Astrocyte (in vitro differentiated cells and primary cell): ENCODE data around the gene ZNF740. TPM values are rescaled to one million over a fixed set of nuclear protein-coding genes. Genes with fewer than 3 reads are reported as not detected.

Experiments
- DNase-seq: peaks from one replicate; pipeline ENCODE4 v3.0.0-alpha.2; 2010; ENCODE audit warnings: low read depth
- FAIRE-seq: peaks from 2 replicates; lab custom pipeline; 2011; peaks lifted over from hg19 to GRCh38; lab: Jason Lieb, UNC
- H2AFZ ChIP-seq: 2 replicates; pipeline ENCODE4 v1.6.0; 2012; ENCODE audit warnings: low read depth, low read length, inconsistent platforms
- H3K27ac ChIP-seq: 2 replicates; pipeline ENCODE4 v1.5.1; 2011; ENCODE audit warnings: low read depth, low read length, inconsistent platforms
- H3K27me3 ChIP-seq: 2 replicates; pipeline ENCODE4 v1.6.0; 2011; ENCODE audit warnings: low read length, inconsistent platforms; ENCODE audit not compliant: insufficient read depth
- H3K36me3 ChIP-seq: 2 replicates; pipeline ENCODE4 v1.5.1; 2011; ENCODE audit warnings: low read length, inconsistent platforms; ENCODE audit not compliant: insufficient read depth
- H3K4me1 ChIP-seq: 2 replicates; pipeline ENCODE4 v1.5.1; 2011; ENCODE audit warnings: low read length, inconsistent platforms; ENCODE audit not compliant: insufficient read depth
- H3K4me2 ChIP-seq: 2 replicates; pipeline ENCODE4 v1.6.0; 2012; ENCODE audit warnings: low read length, inconsistent platforms
- H3K4me3 ChIP-seq: 2 replicates; pipeline ENCODE4 v1.5.1; 2011; ENCODE audit warnings: low read depth, mild to moderate bottlenecking, low read length, inconsistent platforms; ENCODE audit not compliant: insufficient read depth
- H3K79me2 ChIP-seq: 2 replicates; pipeline ENCODE4 v1.6.0; 2012; ENCODE audit warnings: mild to moderate bottlenecking, low read length, inconsistent platforms; ENCODE audit not compliant: insufficient read depth
- H3K9ac ChIP-seq: 2 replicates; pipeline ENCODE4 v1.6.0; 2012; ENCODE audit warnings: mild to moderate bottlenecking, low read length, inconsistent platforms
- H3K9me3 ChIP-seq: 2 replicates; pipeline ENCODE4 v1.5.1; 2012; ENCODE audit warnings: low read depth, mild to moderate bottlenecking, low read length, inconsistent platforms; ENCODE audit not compliant: insufficient read depth
- H4K20me1 ChIP-seq: 2 replicates; pipeline ENCODE4 v1.6.0; 2012; ENCODE audit warnings: low read length, inconsistent platforms; ENCODE audit not compliant: insufficient read depth
- H3K27ac Mint-ChIP-seq: one replicate; pipeline ENCODE4 v1.8.0; 2021; ENCODE audit warnings: mild to moderate bottlenecking, mixed read lengths; ENCODE audit not compliant: unreplicated experiment
- H3K27me3 Mint-ChIP-seq: one replicate; pipeline ENCODE4 v1.8.0; 2021; ENCODE audit warnings: low read depth, mixed read lengths; ENCODE audit not compliant: unreplicated experiment
- H3K36me3 Mint-ChIP-seq: one replicate; pipeline ENCODE4 v1.8.0; 2021; ENCODE audit warnings: low read depth, mixed read lengths; ENCODE audit not compliant: unreplicated experiment
- H3K4me1 Mint-ChIP-seq: one replicate; pipeline ENCODE4 v1.8.0; 2021; ENCODE audit warnings: low read depth, mixed read lengths; ENCODE audit not compliant: unreplicated experiment
- H3K4me3 Mint-ChIP-seq: one replicate; pipeline ENCODE4 v1.8.0; 2021; ENCODE audit warnings: mild to moderate bottlenecking, moderate library complexity, mixed read lengths; ENCODE audit not compliant: unreplicated experiment
- H3K9me3 Mint-ChIP-seq: one replicate; pipeline ENCODE4 v1.8.0; 2021; ENCODE audit warnings: mild to moderate bottlenecking, mixed read lengths; ENCODE audit not compliant: unreplicated experiment
- EZH2 ChIP-seq: IDR thresholded peaks from 2 replicates; pipeline ENCODE4 v1.6.1; 2012; ENCODE audit warnings: mild to moderate bottlenecking, low read length, inconsistent platforms; ENCODE audit not compliant: insufficient read depth
- total RNA-seq: library from RNA; stranded (reverse); gene quantifications from 2 replicates; pipeline ENCODE4 v1.2.1, GENCODE V29; 2021
- TF ChIP-seq, protein P1 (sequence below): IDR thresholded peaks from 2 replicates; pipeline ENCODE4 v1.5.1; 2011; ENCODE audit warnings: low read depth, mild to moderate bottlenecking, inconsistent platforms, low read length, moderate library complexity; ENCODE audit not compliant: insufficient read depth

The ZNF740 gene
- total RNA-seq, 1 donor from 2014 or later, result 31.0 TPM

DNA sequence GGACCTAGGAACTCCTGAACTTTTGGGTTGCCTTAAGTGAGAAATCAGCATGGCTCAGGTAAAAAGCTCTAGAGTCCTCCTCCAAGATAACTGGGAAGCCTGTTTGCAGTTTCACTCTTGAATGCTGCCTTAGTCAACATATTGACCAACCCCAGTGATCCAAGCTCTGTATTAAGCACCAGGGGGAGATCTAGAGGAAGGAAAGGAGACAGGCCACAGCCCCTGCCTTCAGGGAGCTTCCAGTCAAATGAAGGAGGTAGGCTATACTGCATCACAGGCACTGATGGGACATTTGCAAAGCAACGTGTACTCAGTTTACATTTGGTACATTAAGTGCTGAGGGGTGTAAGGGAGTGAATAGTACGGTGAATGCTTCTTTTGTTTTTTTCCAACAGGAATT is 1.4 kb downstream of the ZNF740 start:
- Mint-ChIP-seq H3K4me3 (peak overlapping the region; percentile 95), H3K27ac (peak overlapping the region; percentile 67), H3K9me3 (no peaks in the 10 kb centered on the region), H3K36me3 (peaks cover 33% of the 10 kb centered on the region), H3K4me1 (peaks cover 18% of the 10 kb centered on the region), H3K27me3 (no peaks in the 10 kb centered on the region)
- Histone ChIP-seq H3K4me1 (peaks cover 30% of the 10 kb centered on the region), H3K4me2 (peak overlapping the region; percentile 96), H2AFZ (no peak overlapping the region), H3K9ac (no peak overlapping the region), H3K27me3 (no peaks in the 10 kb centered on the region), H3K27ac (no peak overlapping the region), H4K20me1 (peaks cover 45% of the 10 kb centered on the region), H3K4me3 (peak overlapping the region; percentile 79), H3K9me3 (no peaks in the 10 kb centered on the region), H3K79me2 (peaks cover 40% of the 10 kb centered on the region), H3K36me3 (peaks cover 33% of the 10 kb centered on the region)
- TF ChIP-seq, protein P1, sequence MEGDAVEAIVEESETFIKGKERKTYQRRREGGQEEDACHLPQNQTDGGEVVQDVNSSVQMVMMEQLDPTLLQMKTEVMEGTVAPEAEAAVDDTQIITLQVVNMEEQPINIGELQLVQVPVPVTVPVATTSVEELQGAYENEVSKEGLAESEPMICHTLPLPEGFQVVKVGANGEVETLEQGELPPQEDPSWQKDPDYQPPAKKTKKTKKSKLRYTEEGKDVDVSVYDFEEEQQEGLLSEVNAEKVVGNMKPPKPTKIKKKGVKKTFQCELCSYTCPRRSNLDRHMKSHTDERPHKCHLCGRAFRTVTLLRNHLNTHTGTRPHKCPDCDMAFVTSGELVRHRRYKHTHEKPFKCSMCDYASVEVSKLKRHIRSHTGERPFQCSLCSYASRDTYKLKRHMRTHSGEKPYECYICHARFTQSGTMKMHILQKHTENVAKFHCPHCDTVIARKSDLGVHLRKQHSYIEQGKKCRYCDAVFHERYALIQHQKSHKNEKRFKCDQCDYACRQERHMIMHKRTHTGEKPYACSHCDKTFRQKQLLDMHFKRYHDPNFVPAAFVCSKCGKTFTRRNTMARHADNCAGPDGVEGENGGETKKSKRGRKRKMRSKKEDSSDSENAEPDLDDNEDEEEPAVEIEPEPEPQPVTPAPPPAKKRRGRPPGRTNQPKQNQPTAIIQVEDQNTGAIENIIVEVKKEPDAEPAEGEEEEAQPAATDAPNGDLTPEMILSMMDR, result no peak
- no peak for TF ChIP-seq EZH2
- FAIRE-seq, result no peak
- no peak for DNase-seq

DNA sequence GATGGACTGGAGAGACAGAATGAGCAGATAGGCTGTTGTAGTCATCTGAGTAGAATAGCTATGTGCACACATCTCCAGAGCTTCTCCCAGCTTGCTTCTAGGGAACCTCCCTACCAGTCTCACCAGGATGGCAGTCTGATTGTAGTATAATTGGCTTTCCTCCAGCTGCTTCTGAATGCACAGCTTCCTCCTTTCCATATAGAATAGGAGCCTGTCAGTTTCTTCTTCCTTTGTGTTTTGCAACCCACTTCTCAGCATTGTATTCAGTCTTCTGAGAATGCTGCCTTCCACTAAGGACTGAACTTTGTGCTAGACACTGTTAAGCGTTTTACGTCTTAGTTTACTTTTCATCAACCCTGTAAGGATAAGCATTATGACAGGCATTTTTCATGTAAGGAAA is 2.4 kb downstream of the ZNF740 start:
- no peak for TF ChIP-seq EZH2
- TF ChIP-seq, protein P1, result no peak
- no peak overlapping the region for H3K27ac ChIP-seq
- no peaks in the 10 kb centered on the region for H3K9me3 ChIP-seq
- H3K36me3 Mint-ChIP-seq, result peaks cover 39% of the 10 kb centered on the region
- H3K4me3 Mint-ChIP-seq, result peak overlapping the region; percentile 95
- peaks cover 30% of the 10 kb centered on the region for H3K4me1 ChIP-seq
- H3K4me3 ChIP-seq, result no peak overlapping the region
- peaks cover 45% of the 10 kb centered on the region for H4K20me1 ChIP-seq
- H3K27me3 Mint-ChIP-seq, result no peaks in the 10 kb centered on the region
- H3K79me2 ChIP-seq, result peaks cover 40% of the 10 kb centered on the region
- no peak overlapping the region for H2AFZ ChIP-seq
- H3K27ac Mint-ChIP-seq, result no peak overlapping the region
- DNase-seq (no peak), FAIRE-seq (no peak)
- H3K4me2 ChIP-seq, result peak overlapping the region; percentile 96
- no peak overlapping the region for H3K9ac ChIP-seq
- peaks cover 41% of the 10 kb centered on the region for H3K36me3 ChIP-seq
- H3K9me3 Mint-ChIP-seq, result no peaks in the 10 kb centered on the region
- H3K4me1 Mint-ChIP-seq, result peaks cover 18% of the 10 kb centered on the region
- H3K27me3 ChIP-seq, result no peaks in the 10 kb centered on the region

DNA sequence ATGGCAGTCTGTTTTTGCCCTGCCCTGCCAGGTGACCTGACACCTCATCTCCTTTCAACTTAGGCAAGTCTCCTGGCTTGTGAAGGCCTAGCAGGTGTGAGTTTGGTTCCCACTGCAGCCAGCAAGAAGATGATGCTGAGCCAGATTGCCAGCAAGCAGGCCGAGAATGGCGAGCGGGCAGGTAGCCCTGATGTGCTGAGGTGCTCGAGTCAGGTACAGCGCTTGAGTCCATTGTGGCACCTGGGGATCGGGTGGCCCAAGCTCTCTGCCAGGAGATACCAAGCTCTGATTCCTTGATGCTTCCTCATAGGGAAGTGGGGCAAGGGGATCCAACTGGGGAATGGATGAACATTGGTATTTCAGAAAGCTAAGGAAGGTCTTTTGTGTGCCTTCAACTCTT is 4.3 kb downstream of the ZNF740 start:
- FAIRE-seq (no peak), DNase-seq (no peak)
- Mint-ChIP-seq H3K27ac (no peak overlapping the region), H3K36me3 (peaks cover 39% of the 10 kb centered on the region), H3K9me3 (no peaks in the 10 kb centered on the region), H3K4me1 (peaks cover 17% of the 10 kb centered on the region), H3K4me3 (no peak overlapping the region), H3K27me3 (no peaks in the 10 kb centered on the region)
- Histone ChIP-seq H3K27me3 (no peaks in the 10 kb centered on the region), H3K9ac (no peak overlapping the region), H3K36me3 (peaks cover 44% of the 10 kb centered on the region), H3K9me3 (no peaks in the 10 kb centered on the region), H3K27ac (no peak overlapping the region), H3K4me2 (no peak overlapping the region), H2AFZ (no peak overlapping the region), H3K4me1 (peaks cover 26% of the 10 kb centered on the region), H3K4me3 (no peak overlapping the region), H4K20me1 (peaks cover 45% of the 10 kb centered on the region), H3K79me2 (peaks cover 37% of the 10 kb centered on the region)
- no peak for TF ChIP-seq EZH2
- TF ChIP-seq, protein P1, result no peak
